HEK293T (cell line): ENCODE data around the gene DHX16.
A peak's percentile ranks its signal among the peaks of the same experiment; 100 is the strongest.

Experiments
- CTCF ChIA-PET: fragments of 350-600 bp; formaldehyde crosslinking; extraction: SDS; loops from one replicate; lab custom pipeline; 2021; ENCODE audit warnings: antibody characterized with exemption, inconsistent platforms; lab: Yijun Ruan, JAX
- POLR2A ChIA-PET: fragments of 350-600 bp; formaldehyde crosslinking; extraction: SDS; loops from one replicate; lab custom pipeline; 2020; ENCODE audit warnings: antibody characterized with exemption, inconsistent platforms; lab: Yijun Ruan, JAX
- DNase-seq: peaks from one replicate; pipeline ENCODE4 v3.0.0; 2012; ENCODE audit warnings: mixed read lengths; ENCODE audit errors: extremely low spot score
- ARNT ChIP-seq: fragments of 450-650 bp; IDR thresholded peaks from 2 replicates; pipeline ENCODE4 v1.6.1; 2017; ENCODE audit warnings: mild to moderate bottlenecking
- BHLHE40 ChIP-seq: fragments of 450-650 bp; IDR thresholded peaks from 2 replicates; pipeline ENCODE4 v1.6.1; 2016; ENCODE audit warnings: mild to moderate bottlenecking, moderate library complexity, borderline replicate concordance
- CTBP1 ChIP-seq: fragments of 450-650 bp; IDR thresholded peaks from 2 replicates; pipeline ENCODE4 v1.6.1; 2016; ENCODE audit warnings: borderline replicate concordance
- ELF4 ChIP-seq: fragments of 450-650 bp; IDR thresholded peaks from 2 replicates; pipeline ENCODE4 v1.6.1; 2017; ENCODE audit warnings: antibody characterized with exemption
- FOXA1 ChIP-seq: fragments of 450-650 bp; IDR thresholded peaks from 2 replicates; pipeline ENCODE4 v1.6.1; 2016; ENCODE audit warnings: mild to moderate bottlenecking
- FOXK2 ChIP-seq: fragments of 450-650 bp; IDR thresholded peaks from 2 replicates; pipeline ENCODE4 v1.6.1; 2016; ENCODE audit warnings: mild to moderate bottlenecking
- FOXM1 ChIP-seq: fragments of 450-650 bp; IDR thresholded peaks from 2 replicates; pipeline ENCODE4 v1.6.1; 2017; ENCODE audit warnings: mild to moderate bottlenecking, borderline replicate concordance
- HDGF ChIP-seq: fragments of 450-650 bp; IDR thresholded peaks from 2 replicates; pipeline ENCODE4 v1.6.1; 2017; ENCODE audit warnings: antibody characterized with exemption, borderline replicate concordance
- L3MBTL2 ChIP-seq: fragments of 450-650 bp; conservative IDR thresholded peaks from 2 replicates; pipeline ENCODE4 v1.6.1; 2016; ENCODE audit warnings: mild to moderate bottlenecking
- LEF1 ChIP-seq: fragments of 450-650 bp; IDR thresholded peaks from 2 replicates; pipeline ENCODE4 v1.6.1; 2017; ENCODE audit warnings: mild to moderate bottlenecking, borderline replicate concordance
- NFRKB ChIP-seq: fragments of 450-650 bp; IDR thresholded peaks from 2 replicates; pipeline ENCODE4 v1.6.1; 2016; ENCODE audit warnings: mild to moderate bottlenecking, moderate library complexity
- PKNOX1 ChIP-seq: fragments of 450-650 bp; IDR thresholded peaks from 2 replicates; pipeline ENCODE4 v1.6.1; 2016
- SP1 ChIP-seq: fragments of 450-650 bp; IDR thresholded peaks from 2 replicates; pipeline ENCODE4 v1.6.1; 2017
- SUZ12 ChIP-seq: fragments of 450-650 bp; IDR thresholded peaks from 2 replicates; pipeline ENCODE4 v1.6.1; 2016; ENCODE audit warnings: mild to moderate bottlenecking
- TARDBP ChIP-seq: fragments of 450-650 bp; IDR thresholded peaks from 2 replicates; pipeline ENCODE4 v1.6.1; 2016
- ZNF384 ChIP-seq: fragments of 450-650 bp; IDR thresholded peaks from 2 replicates; pipeline ENCODE4 v1.6.1; 2016

Gene DHX16

GRCh38 chr6:30618270-30618797 is 54.5 kb downstream of the DHX16 start:
- POLR2A ChIA-PET, result interaction anchor here (0.6 to 2.0 kb wide), 13 partner anchors 8 to 125 kb away, joined by 3 to 10 read pairs (median 3); partner anchors contain the start of genes ABCF1, ATAT1, C6orf136 and DHX16
- no peak for DNase-seq
- CTCF ChIA-PET, result interaction anchor here (0.6 to 0.7 kb wide), 3 partner anchors 14 to 61 kb away, joined by 4 to 5 read pairs (median 5); no protein-coding TSS in a partner anchor
- TF ChIP-seq TARDBP (no peak), FOXM1 (no peak), ARNT (no peak), BHLHE40 (no peak), LEF1 (no peak), HDGF (no peak), NFRKB (no peak), CTBP1 (no peak), PKNOX1 (no peak), L3MBTL2 (no peak), SUZ12 (no peak), SP1 (no peak), ELF4 (no peak)

GRCh38 chr6:30617565-30618269 is 55.1 kb downstream of the DHX16 start, which contains the start of gene MRPS18B:
Gene MRPS18B (plus strand): TSS chr6:30617840. CDS start chr6:30617866, 26 bp downstream.
- TF ChIP-seq ZNF384 (no peak), NFRKB (0 out of 2 replicates have a peak, but pooled peaks have one; percentile 14), L3MBTL2 (peak; percentile 66), FOXK2 (no peak; the same call in 1 of the 2 replicates), CTBP1 (no peak), ELF4 (peak; percentile 51; the same call in 1 of the 2 replicates), PKNOX1 (peak; percentile 23; the same call in 1 of the 2 replicates), BHLHE40 (no peak)
- POLR2A ChIA-PET, result interaction anchor here (0.5 to 2.0 kb wide), 18 partner anchors 8 to 126 kb away, joined by 3 to 10 read pairs (median 3); partner anchors contain the start of genes ABCF1, ATAT1, C6orf136 and DHX16
- peak; percentile 87 for DNase-seq
- CTCF ChIA-PET, result interaction anchor here (0.7 kb wide), 2 partner anchors 52 to 61 kb away, joined by 5 read pairs; no protein-coding TSS in a partner anchor

- CTCF ChIA-PET, result interaction anchor here (0.7 kb wide), 1 partner anchor 62 kb away, joined by 5 read pairs; no protein-coding TSS in a partner anchor
- TF ChIP-seq PKNOX1 (peak; percentile 65), LEF1 (no peak), FOXA1 (no peak), SP1 (0 out of 2 replicates have a peak, but pooled peaks have one; percentile 37), SUZ12 (no peak), ELF4 (peak; percentile 91), TARDBP (no peak), FOXK2 (no peak), FOXM1 (peak; percentile 98), ARNT (no peak), L3MBTL2 (no peak; the same call in 1 of the 2 replicates), CTBP1 (no peak; the same call in 1 of the 2 replicates), NFRKB (peak; percentile 92), ZNF384 (no peak), HDGF (no peak), BHLHE40 (peak; percentile 27; the same call in 1 of the 2 replicates)
Measured at GRCh38 chr6:30616811-30617564, 55.8 kb downstream of the DHX16 start, which contains the start of gene PPP1R10. Gene PPP1R10 (minus strand): TSS chr6:30617243. CDS start chr6:30609944, 7,299 bp downstream.

GRCh38 chr6:30615958-30616810 is 56.6 kb downstream of the DHX16 start:
- CTCF ChIA-PET, result interaction anchor here (0.7 kb wide), 1 partner anchor 163 kb away, joined by 3 read pairs; no protein-coding TSS in a partner anchor
- POLR2A ChIA-PET, result interaction anchor here (0.6 to 4.8 kb wide), 34 partner anchors 8 to 885 kb away, joined by 3 to 90 read pairs (median 4); partner anchors contain the start of genes ABCF1, ATAT1, DHX16 and GNL1
- 0 out of 2 replicates have a peak, but pooled peaks have one; percentile 29 for TF ChIP-seq NFRKB
- no peak for TF ChIP-seq L3MBTL2
- TF ChIP-seq SP1, result no peak
- TF ChIP-seq FOXK2, result 0 out of 2 replicates have a peak, but pooled peaks have one; percentile 3
- no peak for TF ChIP-seq LEF1
- no peak for TF ChIP-seq PKNOX1
- no peak for DNase-seq

More at GRCh38 chr6:30616811-30617564, 55.8 kb downstream of the DHX16 start, which contains the start of gene PPP1R10:
- DNase-seq, result peak; percentile 94
- POLR2A ChIA-PET, result interaction anchor here (0.5 to 2.0 kb wide), 12 partner anchors 9 to 102 kb away, joined by 3 to 10 read pairs (median 4); partner anchors contain the start of genes ABCF1, ATAT1, DHX16 and MDC1
